ENCODE data around the gene TRPM3. TPM values are rescaled to one million over a fixed set of nuclear protein-coding genes. Genes with fewer than 3 reads are reported as not detected.

TRPM3 gene
- total RNA-seq, 1 donor = under 0.01 TPM

DNA sequence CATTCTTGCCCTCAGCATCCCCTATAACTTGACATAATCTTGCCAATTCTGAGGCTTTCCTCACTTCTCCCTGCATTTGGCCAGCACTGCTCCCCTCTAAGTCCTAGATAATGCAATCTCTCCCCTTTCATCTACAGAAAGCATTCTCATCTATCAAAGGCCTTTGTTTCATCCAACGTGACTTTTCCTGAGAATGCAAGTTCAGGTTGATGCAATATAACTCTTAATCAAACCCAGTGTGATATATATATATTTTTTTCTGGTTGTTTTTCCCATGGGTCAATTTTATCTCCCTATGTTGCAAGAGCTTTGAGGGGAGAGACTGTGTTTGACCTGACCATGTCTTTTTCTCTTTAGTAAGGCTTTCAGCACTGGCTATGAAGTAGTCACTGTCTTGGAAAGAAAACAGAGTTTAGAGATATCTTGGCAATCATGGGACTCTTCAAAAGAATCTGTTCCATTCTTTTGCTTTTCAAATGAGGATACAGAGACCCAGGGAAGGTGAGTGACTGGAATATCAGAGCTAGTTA is 268.6 kb downstream of the TRPM3 start:
- no peak for DNase-seq (ENCODE audit: low read depth in 2 of 3, low spot score in 2 of 3)

DNA sequence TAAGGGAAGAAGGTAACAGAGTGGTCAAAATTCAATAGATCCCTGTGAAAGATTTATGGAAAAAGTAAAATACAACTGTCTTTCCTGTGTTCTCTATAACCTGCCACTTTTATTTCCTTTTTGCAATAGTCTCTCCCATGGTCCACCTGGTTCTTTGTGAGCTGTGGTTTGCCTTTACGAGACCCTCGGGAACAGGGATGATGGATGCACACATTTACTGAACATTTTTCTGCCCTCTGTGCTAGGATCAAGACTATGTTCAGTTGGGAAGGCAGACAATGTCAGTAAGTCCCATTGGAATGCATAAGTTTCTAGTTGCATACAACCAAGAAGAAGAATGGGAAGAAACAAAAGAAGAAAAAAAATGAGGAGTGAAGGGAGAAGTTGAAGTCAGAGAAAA is 281.2 kb downstream of the TRPM3 start:
- no peak for DNase-seq (ENCODE audit: low read depth in 2 of 3, low spot score in 2 of 3)

DNA sequence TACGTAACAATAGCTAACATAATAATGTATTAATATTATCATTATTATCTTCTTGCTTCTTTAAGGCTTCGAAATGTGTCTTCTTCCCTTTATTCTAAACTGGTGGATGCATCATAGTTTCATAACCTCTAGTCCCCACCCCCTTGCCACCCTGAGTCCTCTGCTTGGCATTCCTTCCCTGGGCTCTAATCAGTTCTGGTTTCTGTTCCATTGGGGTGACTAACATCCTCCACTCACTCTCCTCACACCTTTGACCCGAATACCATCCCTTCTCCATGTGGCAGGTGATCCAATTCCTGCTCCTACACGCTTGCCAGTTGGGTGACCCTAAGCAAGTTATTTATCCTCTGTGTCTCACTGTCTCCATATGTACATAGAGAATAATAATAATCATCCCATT is 286.1 kb downstream of the TRPM3 start:
- DNase-seq (ENCODE audit: low read depth in 2 of 3, low spot score in 2 of 3) = no peak

DNA sequence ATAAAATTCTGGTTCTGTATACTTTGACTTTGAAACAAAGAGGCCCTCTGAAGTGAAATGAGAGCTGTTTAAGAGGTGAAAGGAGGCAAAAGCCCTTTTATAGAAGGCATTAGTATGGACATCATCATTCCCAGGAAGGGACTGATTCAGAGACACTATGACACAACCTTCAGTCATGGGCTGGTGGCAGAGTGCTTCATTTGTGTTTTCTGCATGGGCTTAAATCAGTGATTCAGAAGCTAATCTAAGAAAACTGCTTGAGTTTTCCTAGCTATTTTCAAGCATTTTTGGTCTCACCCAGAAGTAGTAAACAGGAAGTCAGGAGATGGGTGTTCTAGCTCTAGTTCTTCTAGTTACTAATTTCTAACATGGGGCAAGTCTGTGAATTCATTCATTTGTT is 288.9 kb downstream of the TRPM3 start:
- DNase-seq (ENCODE audit: low read depth in 2 of 3, low spot score in 2 of 3) = no peak

DNA sequence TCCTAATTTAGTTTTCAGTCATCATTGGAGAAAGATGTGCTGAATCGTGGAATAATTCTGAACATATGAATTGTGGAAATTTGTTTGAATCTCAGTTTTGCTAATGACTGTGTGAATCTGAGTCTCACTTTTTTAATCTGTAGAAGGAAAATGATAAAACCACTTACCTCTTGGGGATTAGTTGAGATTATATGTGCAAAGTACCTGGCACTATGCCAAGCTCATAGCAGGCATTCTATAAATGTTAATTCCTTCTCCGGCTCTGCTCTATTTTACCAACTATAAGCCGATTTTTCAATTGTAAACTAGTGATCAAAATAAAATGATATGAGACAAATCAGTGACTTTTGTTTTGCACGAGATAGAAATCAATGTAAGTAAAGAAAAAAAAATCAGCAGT is 290.8 kb downstream of the TRPM3 start:
- DNase-seq (ENCODE audit: low read depth in 2 of 3, low spot score in 2 of 3) = no peak

DNA sequence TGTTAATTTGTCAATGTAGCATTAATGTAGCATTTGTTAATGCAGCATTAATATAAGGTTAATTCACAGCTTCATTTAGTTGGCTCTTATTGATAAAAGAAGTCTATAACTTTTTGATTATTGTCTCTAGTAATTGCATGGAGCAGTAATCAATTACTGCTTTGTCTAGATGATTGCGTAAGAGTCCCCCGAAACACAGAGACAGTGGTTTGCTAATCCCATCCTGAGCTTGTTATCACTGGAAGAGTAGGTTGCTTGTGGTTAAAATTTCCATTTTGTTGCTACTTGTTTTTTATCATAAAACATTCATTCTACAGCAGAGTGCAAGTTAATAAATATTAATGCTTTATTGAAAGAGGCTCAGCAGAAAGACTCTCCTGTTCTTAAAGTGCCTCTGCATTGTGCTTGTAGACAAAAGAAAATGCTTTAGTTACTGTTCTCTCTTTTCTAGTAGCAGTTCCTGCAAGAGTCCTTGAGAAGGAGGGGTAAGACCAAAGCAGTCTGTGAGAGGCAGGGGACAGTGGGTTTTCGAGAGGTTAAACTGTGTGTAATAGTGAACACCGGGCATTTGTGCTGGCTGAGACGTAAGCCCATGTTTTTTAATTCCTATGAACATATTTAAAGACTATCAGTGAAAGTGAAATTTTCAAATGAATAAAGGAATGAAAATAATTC is 291.7 kb downstream of the TRPM3 start:
- DNase-seq (ENCODE audit: low read depth in 2 of 3, low spot score in 2 of 3) = no peak

DNA sequence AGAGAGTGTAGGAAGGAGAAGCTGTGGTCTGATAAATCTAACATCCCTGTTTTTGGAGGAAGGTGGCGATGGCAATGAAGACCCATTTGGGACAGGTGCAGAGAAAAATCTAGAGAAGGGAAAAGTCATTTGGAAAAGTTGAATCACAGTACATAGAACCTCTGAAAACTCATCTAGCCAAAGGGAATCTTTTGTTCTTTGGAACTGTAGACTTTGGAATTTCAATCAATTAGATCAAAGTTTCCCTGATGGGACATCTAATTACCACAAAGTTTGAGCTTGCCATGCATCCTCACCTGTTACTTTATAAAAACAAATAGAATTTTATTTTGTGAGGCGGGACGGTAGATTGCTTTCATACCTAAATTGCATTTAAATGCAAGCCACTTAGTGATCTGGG is 294.9 kb downstream of the TRPM3 start:
- no peak for DNase-seq (ENCODE audit: low read depth in 2 of 3, low spot score in 2 of 3)

DNA sequence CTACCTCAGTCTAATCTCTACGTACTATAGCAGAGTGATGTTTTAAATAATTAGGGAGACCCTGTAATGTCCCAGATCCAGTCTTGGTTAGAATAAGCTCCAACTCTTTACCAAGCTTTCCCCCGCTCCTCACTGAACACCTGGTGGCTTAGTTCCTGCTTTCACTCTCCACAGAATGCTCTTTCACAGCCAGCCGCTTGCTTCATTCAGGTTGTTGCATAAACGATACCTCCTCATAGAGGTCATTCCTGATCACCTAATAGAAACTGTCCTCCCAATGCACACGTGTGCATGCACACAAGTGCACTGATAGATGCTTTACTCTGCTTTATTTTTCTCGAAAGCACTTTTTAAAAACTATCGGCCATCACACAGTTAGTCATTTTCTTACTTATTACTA is 298.1 kb downstream of the TRPM3 start:
- DNase-seq (ENCODE audit: low read depth in 2 of 3, low spot score in 2 of 3) = no peak

DNA sequence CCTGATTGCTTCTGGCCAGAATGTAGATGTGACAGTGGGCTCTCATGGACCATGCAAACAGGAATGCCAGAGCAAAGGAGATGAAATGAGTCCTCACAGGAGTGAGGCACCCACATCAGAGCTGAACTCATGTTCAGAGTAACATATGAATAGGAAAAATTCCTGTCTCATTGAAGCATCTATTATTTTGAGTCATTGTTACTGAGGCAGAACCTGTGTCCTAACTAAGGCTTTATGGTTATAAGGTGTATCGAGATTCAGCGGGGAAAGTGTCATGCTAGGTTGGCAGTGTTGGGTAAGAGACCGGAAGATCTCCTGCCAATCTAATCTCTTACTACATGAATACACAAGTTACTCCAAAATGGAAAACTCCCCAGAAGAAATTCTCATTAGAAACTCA is 304.1 kb downstream of the TRPM3 start:
- DNase-seq (ENCODE audit: low read depth in 2 of 3, low spot score in 2 of 3) = no peak

DNA sequence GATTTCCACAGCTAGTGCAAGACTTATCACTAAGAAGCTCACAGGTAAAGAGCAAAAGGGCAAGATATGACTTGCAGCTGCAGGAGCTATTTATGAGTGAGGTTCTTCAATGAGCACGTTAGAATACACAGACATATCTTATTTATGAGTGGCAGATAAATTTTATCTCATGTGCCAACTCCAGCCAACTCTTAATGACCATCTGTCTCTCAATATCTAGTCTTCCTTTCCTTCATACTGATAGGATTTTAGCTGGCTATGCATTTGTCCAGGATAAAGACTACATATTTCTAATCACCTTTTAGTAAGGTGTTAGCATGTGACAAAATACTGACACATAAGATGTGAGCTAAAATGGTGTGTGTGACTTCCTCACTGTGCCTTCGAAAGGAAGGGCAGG is 304.5 kb downstream of the TRPM3 start:
- DNase-seq (ENCODE audit: low read depth in 2 of 3, low spot score in 2 of 3) = no peak

DNA sequence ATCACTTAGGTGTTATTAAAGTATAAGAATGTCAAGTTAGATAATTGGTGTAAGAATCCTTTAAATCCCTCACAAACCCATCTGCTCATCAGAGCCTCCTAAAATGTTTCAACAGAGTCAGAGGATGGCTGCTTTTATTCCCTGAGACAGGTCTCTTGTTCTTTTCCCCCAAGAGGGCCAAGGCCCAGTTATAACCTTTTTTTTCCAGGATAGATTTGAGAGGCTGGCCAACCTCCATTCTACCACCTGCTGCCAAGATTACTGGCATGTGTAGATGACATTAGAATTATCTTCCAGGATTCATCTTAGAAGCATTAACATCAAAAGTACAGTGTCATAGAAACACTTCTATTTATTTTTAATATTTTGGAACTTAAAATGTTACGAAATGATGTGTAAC is 305.1 kb downstream of the TRPM3 start:
- no peak for DNase-seq (ENCODE audit: low read depth in 2 of 3, low spot score in 2 of 3)

DNA sequence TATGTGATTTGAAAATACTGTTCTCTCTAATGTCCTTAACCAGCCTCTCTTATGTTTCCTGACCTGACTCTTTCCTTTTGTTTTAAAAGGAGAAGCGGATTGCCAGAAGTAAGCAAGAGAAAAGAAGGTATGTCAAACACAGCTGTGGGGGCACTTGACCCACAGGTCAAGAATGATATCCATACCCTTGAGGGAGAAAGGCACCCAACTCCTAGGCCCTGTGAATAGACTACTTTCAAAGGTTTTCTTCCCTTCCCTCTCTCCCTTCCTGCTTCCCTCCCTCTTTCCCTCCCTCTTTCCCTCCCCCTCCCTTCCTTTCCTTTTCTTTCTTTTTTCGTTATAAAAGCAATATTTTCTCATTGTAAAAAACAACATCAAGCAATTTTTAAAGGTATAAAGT is 306.8 kb downstream of the TRPM3 start:
- no peak for DNase-seq (ENCODE audit: low read depth in 2 of 3, low spot score in 2 of 3)

DNA sequence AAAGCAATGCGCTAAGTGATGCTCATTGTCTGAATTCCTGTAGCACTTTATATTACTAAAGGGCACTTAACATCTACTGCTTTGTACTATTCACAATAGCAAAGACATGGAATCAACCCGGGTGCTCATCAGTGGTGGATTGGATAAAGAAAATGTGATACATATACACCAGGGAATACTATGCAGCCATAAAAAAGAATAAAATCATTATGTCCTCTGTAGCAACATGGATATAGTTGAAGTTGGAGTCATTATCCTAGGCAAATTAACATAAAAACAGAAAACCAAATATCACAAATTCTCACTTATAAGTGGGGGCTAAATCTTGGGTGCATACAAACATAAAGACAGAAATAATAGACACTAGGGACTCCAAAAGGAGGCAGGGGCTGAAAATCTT is 308.3 kb downstream of the TRPM3 start:
- no peak for DNase-seq (ENCODE audit: low read depth in 2 of 3, low spot score in 2 of 3)

DNA sequence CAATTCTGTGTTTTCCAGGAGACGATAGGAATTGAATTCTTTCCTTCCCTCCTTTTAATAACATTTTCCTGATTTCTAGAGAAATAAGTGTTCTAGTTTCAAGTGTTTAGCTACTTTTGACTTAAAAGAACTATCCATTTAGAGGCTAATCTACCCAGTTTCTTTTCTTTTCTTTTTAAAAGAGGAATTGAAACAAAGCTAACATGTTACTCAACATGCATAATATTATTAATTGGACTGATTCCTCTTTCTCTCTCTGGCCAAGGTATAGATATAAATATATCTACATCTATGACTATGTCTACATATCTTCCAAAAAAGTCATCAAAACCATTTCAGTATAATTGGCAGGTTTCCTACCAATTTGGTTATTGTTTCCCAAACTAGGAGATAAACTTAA is 309.8 kb downstream of the TRPM3 start:
- no peak for DNase-seq (ENCODE audit: low read depth in 2 of 3, low spot score in 2 of 3)

DNA sequence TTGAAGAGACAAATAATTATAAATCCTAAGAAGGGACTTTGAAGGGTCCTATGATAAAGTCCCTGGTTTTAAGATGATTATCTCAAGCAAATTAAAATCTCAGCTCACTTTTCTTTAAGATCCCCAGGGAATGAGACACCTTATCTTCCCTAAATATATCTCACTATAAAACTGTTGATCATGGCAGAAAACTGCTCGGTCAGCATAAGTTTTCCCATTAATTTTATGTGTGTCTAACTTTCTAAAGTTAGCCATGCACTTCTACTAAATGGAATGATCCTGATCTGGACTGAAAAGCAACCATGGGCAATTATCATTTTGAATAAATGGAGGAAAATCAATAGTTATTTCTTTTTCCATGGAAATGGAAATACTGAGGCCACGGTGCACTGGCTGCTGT is 314.5 kb downstream of the TRPM3 start:
- no peak for DNase-seq (ENCODE audit: low read depth in 2 of 3, low spot score in 2 of 3)

DNA sequence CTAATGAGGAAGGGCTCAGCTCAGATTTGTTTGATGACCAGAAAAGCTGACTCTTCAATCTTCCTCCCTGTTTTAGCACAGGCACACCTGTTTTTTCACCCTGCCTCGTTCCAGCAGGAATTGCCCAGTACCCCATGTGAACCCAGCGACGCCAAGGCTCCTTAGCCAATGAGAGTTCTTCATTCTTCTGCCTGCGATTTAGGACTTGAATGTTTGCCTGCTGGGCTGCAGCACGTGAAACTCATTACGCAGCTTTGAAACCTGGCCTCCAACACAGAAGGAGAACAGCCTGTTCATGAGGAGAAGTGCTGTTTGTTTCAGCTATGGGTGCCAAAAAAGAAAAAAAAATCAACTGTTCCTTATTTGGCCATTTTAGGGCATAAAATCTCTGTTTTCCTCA is 315.5 kb downstream of the TRPM3 start:
- no peak for DNase-seq (ENCODE audit: low read depth in 2 of 3, low spot score in 2 of 3)

DNA sequence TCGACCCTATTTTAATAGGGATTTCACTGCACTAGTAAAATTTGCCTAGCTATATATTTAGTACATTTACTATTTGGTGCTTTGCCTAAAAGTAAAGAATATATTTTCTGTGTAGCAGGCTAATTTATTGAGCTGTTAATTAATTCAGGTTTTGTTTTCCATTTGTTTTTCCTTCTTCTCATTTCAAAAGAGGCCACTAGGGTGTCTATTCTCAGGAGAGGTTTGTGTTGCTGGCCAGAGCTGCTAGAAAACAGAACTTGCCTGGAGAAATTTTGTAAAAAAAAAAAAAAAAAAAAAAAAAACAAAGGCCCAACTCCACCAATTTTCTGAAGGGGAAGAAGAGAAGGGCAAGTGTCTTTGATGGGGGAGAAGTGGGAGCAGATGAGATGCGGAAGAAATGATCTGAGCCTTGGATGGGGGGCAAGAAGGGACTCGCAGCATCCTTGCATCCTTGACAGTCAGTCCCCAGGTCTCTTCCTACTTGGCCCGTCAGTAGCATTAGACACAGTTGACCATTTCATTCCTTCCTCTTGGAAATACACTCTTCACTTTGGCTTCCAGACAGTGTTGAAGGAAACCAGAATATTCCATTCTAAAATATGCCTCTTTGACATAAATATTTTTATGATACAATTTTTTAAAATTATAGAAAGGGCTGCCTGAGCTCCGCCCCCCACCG is 318.5 kb downstream of the TRPM3 start:
- DNase-seq (ENCODE audit: low read depth in 2 of 3, low spot score in 2 of 3) = no peak

DNA sequence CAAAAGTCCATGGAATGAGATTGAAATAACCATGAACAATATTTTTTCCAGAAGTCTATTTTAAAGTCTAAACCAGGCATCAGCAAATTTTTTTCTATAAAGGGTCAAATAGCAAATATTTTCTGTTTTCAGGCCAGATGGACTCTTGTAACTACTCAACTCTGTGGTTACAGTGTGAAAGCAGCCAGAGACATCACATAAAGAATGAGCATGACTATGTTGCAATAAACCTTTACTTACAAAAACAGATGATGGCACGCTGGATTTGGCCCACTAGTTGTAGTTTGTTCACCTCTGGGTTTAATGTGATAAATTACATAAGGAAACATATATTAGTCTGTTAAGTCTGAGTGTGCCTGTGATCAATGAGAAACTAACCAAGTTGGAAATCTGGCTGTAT is 319.2 kb downstream of the TRPM3 start:
- no peak for DNase-seq (ENCODE audit: low read depth in 2 of 3, low spot score in 2 of 3)

DNA sequence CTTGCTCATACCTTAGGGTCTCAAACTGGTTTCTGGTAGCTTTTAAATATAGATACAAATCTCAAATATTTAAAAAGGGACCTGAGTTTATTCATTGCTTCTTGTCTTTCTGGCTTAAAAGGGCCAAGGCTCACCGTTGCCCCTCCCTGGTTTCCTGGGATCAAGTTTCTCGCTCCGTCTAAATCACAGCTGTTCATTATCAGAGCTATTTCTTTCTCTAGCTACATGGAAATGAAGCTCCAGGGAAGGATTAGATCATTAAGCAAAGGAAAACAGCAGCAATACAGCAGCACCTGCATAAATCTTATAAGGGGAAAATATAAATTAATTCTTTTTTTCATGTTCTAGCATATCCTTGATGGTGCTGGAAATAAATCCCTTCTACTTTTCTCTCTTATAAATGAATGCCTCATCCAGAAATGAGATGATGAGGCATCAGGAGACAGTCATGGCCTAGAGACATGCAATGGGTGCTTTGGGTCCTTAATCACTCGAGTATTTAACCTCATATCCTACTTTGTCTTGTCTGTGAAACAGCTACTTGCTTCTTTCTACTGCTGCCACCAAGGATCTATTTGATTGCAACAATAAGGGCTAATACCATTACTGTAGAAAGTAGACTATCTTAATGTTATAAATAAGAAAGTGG is 320.1 kb downstream of the TRPM3 start:
- no peak for DNase-seq (ENCODE audit: low read depth in 2 of 3, low spot score in 2 of 3)

DNA sequence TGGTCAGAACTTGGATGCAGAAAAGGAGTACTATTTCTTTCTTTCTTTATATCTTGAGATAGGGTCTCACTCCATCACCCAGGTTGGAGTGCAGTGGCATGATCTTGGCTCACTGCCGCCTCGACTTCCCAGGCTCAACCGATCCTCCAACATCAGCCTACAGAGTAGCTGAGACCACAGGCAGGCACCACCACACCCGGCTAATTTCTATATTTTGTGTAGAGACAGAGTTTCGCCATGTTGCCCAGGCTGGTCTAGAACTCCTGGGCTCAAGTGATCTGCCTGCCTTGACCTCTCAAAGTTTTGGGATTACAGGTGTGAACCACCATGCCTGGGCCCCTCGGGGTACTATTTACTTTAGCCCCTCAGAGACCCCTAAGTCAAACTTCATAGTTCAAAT is 323.4 kb downstream of the TRPM3 start:
- DNase-seq (ENCODE audit: low read depth in 2 of 3, low spot score in 2 of 3) = no peak

DNA sequence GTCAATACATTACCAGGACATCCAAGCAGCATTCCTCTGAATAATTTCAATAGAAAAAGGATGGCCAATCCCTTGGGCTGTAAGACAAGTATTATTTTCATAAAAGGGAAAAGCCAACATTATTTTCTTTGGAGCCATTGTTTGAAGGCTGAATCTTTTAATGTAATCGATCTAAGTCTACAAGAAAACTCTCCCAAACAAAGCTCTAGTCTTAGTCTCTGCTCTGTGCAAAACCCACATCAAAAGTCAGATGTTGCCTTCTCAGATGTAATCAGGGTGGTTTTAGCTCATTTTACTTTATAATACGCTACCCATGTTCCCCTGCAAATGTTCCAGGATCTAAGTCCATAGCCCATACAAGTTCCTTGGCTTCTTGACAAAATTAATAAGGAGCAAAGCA is 325.6 kb downstream of the TRPM3 start:
- DNase-seq (ENCODE audit: low read depth in 2 of 3, low spot score in 2 of 3) = no peak

DNA sequence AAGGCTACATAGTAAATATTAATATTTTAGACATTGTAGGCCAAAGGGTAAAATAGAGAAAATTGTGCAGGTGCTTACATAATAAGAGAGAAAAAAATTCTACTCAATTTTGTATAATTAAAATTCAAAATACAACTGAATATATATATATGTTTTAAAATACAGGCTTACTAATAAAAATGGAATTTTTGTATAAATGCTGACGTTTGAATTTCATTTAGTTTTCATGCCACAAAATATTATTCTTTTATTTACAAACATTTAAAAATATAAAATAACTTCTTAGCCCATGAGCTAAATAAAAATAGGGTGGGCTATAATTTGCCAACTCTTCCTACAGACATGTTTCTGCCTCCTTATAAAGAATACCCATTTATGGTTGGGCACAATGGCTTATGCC is 328.6 kb downstream of the TRPM3 start:
- no peak for DNase-seq (ENCODE audit: low read depth in 2 of 3, low spot score in 2 of 3)
